Activated T-cell treated with anti-CD3 and anti-CD28 coated beads, Interleukin-2, amount 50 U/mL, for 72 hours (primary cell): ENCODE results near the gene RAB3C. TPM values are rescaled to one million over a fixed set of nuclear protein-coding genes. Genes with fewer than 3 reads are reported as not detected.
"Not testable (repeated sequence)": the region's sequence is repeated elsewhere in the genome, so short reads cannot be mapped to it uniquely, and the experiment has no call there.

Experiments used
- ATAC-seq, 2 donors: fragments of 150-1000 bp; cut with Tn5 transposase; replicated peaks in 1 of 2; 2 replicates each; pipeline ENCODE4 v1.10.0; 2021; ENCODE audit warnings: moderate library complexity in 2 of 2, mild to moderate bottlenecking in 1 of 2
- DNase-seq, 2 donors: peaks; one replicate each; pipeline ENCODE4 v3.0.0; 2021 to 2022; ENCODE audit warnings: mixed read lengths in 1 of 2
- H3K27ac Mint-ChIP-seq: one replicate; pipeline ENCODE4 v1.8.0; 2022; ENCODE audit warnings: mild to moderate bottlenecking, moderate library complexity, mixed read lengths
- H3K27me3 Mint-ChIP-seq: one replicate; pipeline ENCODE4 v1.8.0; 2022; ENCODE audit warnings: low read depth, mixed read lengths
- H3K36me3 Mint-ChIP-seq, 2 donors: one replicate each; pipeline ENCODE4 v1.8.0; 2022; ENCODE audit warnings: mixed read lengths in 2 of 2, mild to moderate bottlenecking in 1 of 2; ENCODE audit not compliant: insufficient read depth in 2 of 2
- H3K4me1 Mint-ChIP-seq: one replicate; pipeline ENCODE4 v1.8.0; 2022; ENCODE audit warnings: low read depth, mixed read lengths
- H3K4me3 Mint-ChIP-seq, 2 donors: one replicate each; pipeline ENCODE4 v1.8.0; 2022; ENCODE audit warnings: mild to moderate bottlenecking in 2 of 2, mixed read lengths in 2 of 2, moderate library complexity in 2 of 2
- H3K9me3 Mint-ChIP-seq, 2 donors: one replicate each; pipeline ENCODE4 v1.8.0; 2022; ENCODE audit warnings: mixed read lengths in 2 of 2
- total RNA-seq, 2 donors: library from RNA; stranded (reverse); gene quantifications; one replicate each; pipeline ENCODE4 v1.2.3, GENCODE V29; 2022

The RAB3C gene
- total RNA-seq, 2 donors from 2014 or later, result not detected

DNA sequence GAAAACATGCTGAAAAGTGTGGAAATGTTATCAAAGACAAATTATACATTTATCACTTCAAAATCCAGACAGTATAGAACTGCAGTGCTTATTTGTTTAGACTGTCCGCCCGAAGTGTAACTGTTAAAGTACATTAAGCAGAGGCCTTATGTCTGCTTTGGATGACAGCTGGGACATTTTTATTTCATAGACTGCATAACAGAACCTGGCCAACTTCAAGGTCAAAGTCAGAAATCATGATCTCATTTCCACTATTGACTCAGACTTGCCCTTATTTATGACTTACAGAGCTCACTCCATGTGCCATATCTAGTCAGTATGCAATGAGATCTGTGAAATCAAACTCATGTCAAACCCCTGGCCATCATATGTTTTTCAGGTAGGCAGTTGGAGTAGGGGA, 87.7 kb downstream of the RAB3C start:
- Mint-ChIP-seq H3K4me3 (no peak overlapping the region), H3K27ac (no peak overlapping the region), H3K27me3 (peaks cover 5% of the 10 kb centered on the region), H3K4me1 (no peaks in the 10 kb centered on the region), H3K36me3 (no peaks in the 10 kb centered on the region), H3K9me3 (no peaks in the 10 kb centered on the region)
- no peak for DNase-seq
- ATAC-seq, result peak in 1 of 2 donors; percentile 47

- no peaks in the 10 kb centered on the region for H3K36me3 Mint-ChIP-seq
- DNase-seq, result no peak
- H3K9me3 Mint-ChIP-seq, result no peaks in the 10 kb centered on the region
- H3K27ac Mint-ChIP-seq, result no peak overlapping the region
- H3K27me3 Mint-ChIP-seq, result peaks cover 5% of the 10 kb centered on the region
- no peak overlapping the region for H3K4me3 Mint-ChIP-seq
- no peak for ATAC-seq
- no peaks in the 10 kb centered on the region for H3K4me1 Mint-ChIP-seq
These were observed 88.3 kb downstream of the RAB3C start for GRCh38 chr5:58671155-58671554.

DNA sequence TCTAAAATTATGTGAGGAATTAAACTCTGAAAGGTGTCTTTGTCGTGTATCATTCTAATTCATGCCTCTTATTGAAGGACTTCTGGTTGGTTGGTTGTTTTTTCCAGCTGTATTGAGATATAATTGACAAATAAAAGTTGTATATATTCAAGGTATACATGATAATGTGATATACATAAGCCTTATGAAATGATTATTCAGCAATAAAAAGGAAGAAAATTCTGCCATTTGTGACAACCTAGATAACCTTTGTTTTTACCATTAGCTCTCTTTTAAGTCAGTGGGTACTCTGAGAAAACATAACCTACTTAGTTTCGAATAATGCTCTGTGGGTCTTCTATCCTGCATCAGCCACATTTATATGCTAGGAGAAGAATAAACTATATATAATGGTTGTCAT, 89.6 kb downstream of the RAB3C start:
- Mint-ChIP-seq H3K27me3 (peaks cover 5% of the 10 kb centered on the region), H3K4me1 (no peaks in the 10 kb centered on the region), H3K4me3 (no peak overlapping the region), H3K36me3 (no peaks in the 10 kb centered on the region), H3K9me3 (no peaks in the 10 kb centered on the region), H3K27ac (no peak overlapping the region)
- no peak for ATAC-seq
- DNase-seq, result no peak

DNA sequence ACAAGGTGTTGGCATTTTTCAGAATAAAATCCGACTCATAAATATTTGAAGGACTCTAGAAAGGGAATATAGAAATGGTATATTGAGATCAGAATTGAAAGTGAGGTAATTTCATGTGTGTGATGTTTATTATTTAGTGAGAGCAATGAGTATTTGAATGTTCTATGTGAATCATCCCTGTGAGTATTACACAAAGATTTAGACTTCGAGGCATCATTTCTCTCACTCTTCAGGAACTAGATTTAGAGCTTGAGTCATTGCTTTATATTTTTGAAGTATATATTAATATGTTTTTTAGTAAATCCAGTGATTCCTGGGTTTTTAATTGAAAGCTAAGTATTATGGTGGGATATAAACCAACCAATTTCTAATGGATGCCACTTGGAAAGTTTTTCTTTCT, 91.2 kb downstream of the RAB3C start:
- no peak for ATAC-seq
- peaks cover 5% of the 10 kb centered on the region for H3K27me3 Mint-ChIP-seq
- no peak overlapping the region for H3K27ac Mint-ChIP-seq
- no peaks in the 10 kb centered on the region for H3K9me3 Mint-ChIP-seq
- H3K4me3 Mint-ChIP-seq, result no peak overlapping the region
- DNase-seq, result no peak
- H3K36me3 Mint-ChIP-seq, result no peaks in the 10 kb centered on the region
- H3K4me1 Mint-ChIP-seq, result no peaks in the 10 kb centered on the region

GRCh38 chr5:58674711-58675110, 91.8 kb downstream of the RAB3C start:
- DNase-seq (no peak), ATAC-seq (no peak)
- H3K4me1 Mint-ChIP-seq, result no peaks in the 10 kb centered on the region
- H3K4me3 Mint-ChIP-seq, result no peak overlapping the region
- no peak overlapping the region for H3K27ac Mint-ChIP-seq
- peaks cover 5% of the 10 kb centered on the region for H3K27me3 Mint-ChIP-seq
- H3K36me3 Mint-ChIP-seq, result no peaks in the 10 kb centered on the region
- no peaks in the 10 kb centered on the region for H3K9me3 Mint-ChIP-seq

DNA sequence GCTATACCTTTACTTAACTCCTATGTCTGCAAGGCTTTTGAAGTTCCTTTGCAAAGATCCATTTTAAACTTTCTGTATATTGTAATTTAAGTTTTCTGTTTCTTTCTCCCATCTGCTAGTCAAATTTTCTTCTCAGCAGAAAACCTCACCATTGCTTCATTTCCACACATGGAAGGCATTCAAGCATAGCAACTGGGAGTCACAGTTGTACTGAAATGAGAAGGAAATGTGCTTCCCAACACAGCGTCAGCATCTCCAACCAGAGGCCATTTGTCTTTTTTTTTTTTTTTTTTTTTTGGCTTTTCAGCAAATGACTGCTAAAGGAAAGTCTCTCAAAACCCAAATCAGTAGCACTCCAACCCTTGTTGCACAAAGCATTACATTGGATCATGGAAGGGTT, 92.5 kb downstream of the RAB3C start:
- Mint-ChIP-seq H3K27ac (no peak overlapping the region), H3K4me1 (no peaks in the 10 kb centered on the region), H3K36me3 (no peaks in the 10 kb centered on the region), H3K9me3 (no peaks in the 10 kb centered on the region), H3K27me3 (peaks cover 5% of the 10 kb centered on the region), H3K4me3 (no peak overlapping the region)
- DNase-seq, result no peak
- no peak for ATAC-seq

- no peak overlapping the region for H3K27ac Mint-ChIP-seq
- H3K36me3 Mint-ChIP-seq, result no peaks in the 10 kb centered on the region
- no peaks in the 10 kb centered on the region for H3K9me3 Mint-ChIP-seq
- no peak overlapping the region for H3K4me3 Mint-ChIP-seq
- no peaks in the 10 kb centered on the region for H3K27me3 Mint-ChIP-seq
- H3K4me1 Mint-ChIP-seq, result peaks cover 7% of the 10 kb centered on the region
- ATAC-seq, result no peak
- DNase-seq, result no peak
These were observed 94.8 kb downstream of the RAB3C start for GRCh38 chr5:58677650-58678049.

GRCh38 chr5:58680503-58680902, 97.6 kb downstream of the RAB3C start:
- H3K36me3 Mint-ChIP-seq, result no peaks in the 10 kb centered on the region
- no peak overlapping the region for H3K27ac Mint-ChIP-seq
- H3K4me3 Mint-ChIP-seq, result no peak overlapping the region
- no peak for ATAC-seq
- H3K4me1 Mint-ChIP-seq, result peaks cover 7% of the 10 kb centered on the region
- no peaks in the 10 kb centered on the region for H3K27me3 Mint-ChIP-seq
- no peak for DNase-seq
- no peaks in the 10 kb centered on the region for H3K9me3 Mint-ChIP-seq

DNA sequence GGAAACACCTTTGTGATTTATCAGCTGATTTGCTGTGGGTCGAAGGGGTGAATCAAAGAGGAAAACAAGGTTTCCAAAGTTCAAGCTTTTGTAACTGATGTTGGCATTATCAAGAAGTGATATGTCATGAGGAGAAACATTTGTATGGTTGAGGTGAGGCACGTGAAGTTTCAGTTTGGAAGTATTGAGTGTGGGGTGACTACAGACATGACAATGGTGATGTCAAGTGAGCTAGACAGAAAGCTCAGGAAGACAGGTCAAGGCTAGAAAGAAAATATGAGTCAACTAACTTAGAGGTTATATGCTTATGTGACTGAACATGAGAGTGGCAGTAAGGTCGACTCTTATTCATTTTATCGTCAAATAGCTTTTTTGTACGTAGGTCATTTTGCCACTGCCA, 99.1 kb downstream of the RAB3C start:
- ATAC-seq (peak; percentile 96 to 97), DNase-seq (peak; percentile 3 to 12)
- Mint-ChIP-seq H3K36me3 (no peaks in the 10 kb centered on the region), H3K27ac (no peak overlapping the region), H3K4me1 (peaks cover 7% of the 10 kb centered on the region), H3K9me3 (peaks cover 0 to 1% of the 10 kb centered on the region in 2 donors), H3K27me3 (no peaks in the 10 kb centered on the region), H3K4me3 (no peak overlapping the region)

DNA sequence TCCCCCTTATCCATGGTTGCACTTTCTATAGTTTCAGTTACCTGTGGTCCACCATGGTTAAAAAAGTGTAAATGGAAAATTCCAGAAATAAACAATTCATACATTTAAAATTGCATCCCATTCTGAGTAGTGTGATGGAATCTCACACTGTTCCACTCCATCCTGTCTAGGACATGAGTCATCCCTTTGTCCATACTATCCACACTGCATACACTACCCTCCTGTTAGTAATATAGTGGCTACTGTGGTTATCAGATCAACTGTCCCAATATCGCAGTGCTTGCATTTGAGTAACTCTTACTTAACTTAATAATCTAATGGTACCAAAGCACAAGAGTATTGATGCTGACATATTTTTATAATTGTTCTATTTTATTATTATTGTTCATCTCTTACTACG, 100.7 kb downstream of the RAB3C start:
- Mint-ChIP-seq H3K9me3 (peaks cover 0 to 1% of the 10 kb centered on the region in 2 donors), H3K4me3 (no peak overlapping the region), H3K4me1 (peaks cover 7% of the 10 kb centered on the region), H3K36me3 (no peaks in the 10 kb centered on the region), H3K27me3 (no peaks in the 10 kb centered on the region), H3K27ac (no peak overlapping the region)
- ATAC-seq (no peak), DNase-seq (no peak)

- no peaks in the 10 kb centered on the region for H3K4me1 Mint-ChIP-seq
- ATAC-seq (no peak), DNase-seq (no peak)
- H3K27ac Mint-ChIP-seq, result no peak overlapping the region
- H3K9me3 Mint-ChIP-seq, result peaks cover 0 to 1% of the 10 kb centered on the region in 2 donors
- H3K4me3 Mint-ChIP-seq, result no peak overlapping the region
- H3K36me3 Mint-ChIP-seq, result no peaks in the 10 kb centered on the region
- no peaks in the 10 kb centered on the region for H3K27me3 Mint-ChIP-seq
These were observed 104.2 kb downstream of the RAB3C start for GRCh38 chr5:58687079-58687478.

GRCh38 chr5:58687595-58687994, 104.7 kb downstream of the RAB3C start:
- Mint-ChIP-seq H3K9me3 (peaks cover 0 to 1% of the 10 kb centered on the region in 2 donors), H3K4me3 (no peak overlapping the region), H3K36me3 (no peaks in the 10 kb centered on the region), H3K4me1 (no peaks in the 10 kb centered on the region), H3K27me3 (no peaks in the 10 kb centered on the region), H3K27ac (no peak overlapping the region)
- no peak for ATAC-seq
- DNase-seq, result no peak

DNA sequence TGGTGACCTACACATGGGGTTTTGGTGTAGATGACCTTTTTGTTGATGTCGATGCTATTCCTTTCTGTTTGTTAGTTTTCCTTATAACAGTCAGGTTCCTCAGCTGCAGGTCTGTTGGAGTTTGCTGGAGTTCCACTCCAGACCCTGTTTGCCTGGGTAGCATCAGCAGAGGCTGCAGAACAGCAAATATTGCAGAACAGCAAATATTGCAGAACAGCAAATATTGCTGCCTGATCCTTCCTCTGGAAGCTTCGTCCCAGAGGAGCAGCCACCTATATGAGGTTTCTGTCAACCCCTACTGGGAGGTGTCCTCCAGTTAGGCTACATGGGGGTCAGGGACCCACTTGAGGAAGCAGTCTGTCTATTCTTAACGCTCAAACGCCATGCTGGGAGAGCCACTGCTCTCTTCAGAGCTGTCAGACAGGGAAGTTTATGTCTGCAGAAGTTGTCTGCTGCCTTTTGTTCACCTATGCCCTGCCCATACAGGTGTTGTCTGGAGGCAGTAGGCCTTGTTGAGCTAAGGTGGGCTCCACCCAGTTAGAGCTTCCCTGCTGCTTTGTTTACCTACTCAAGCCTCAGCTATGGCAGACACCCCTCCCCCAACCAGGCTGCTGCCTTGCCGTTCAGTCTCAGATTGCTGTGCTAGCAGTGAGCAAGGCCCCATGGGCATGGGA, 116.3 kb downstream of the RAB3C start:
- not testable (repeated sequence) for DNase-seq, H3K4me3 Mint-ChIP-seq, H3K27me3 Mint-ChIP-seq, H3K36me3 Mint-ChIP-seq, ATAC-seq, H3K4me1 Mint-ChIP-seq, H3K27ac Mint-ChIP-seq
- H3K9me3 Mint-ChIP-seq, result peaks cover 13 to 21% of the 10 kb centered on the region in 2 donors

- no peaks in the 10 kb centered on the region for H3K4me1 Mint-ChIP-seq
- peaks cover 13 to 21% of the 10 kb centered on the region in 2 donors for H3K9me3 Mint-ChIP-seq
- H3K4me3 Mint-ChIP-seq, result no peak overlapping the region
- peaks cover 0 to 4% of the 10 kb centered on the region in 2 donors for H3K36me3 Mint-ChIP-seq
- no peak overlapping the region for H3K27ac Mint-ChIP-seq
- H3K27me3 Mint-ChIP-seq, result peaks cover 7% of the 10 kb centered on the region
- DNase-seq, result no peak
- ATAC-seq, result no peak
These were observed 116.9 kb downstream of the RAB3C start for GRCh38 chr5:58699762-58700118.
